Fibroblast of lung (primary cell): ENCODE measurements around the gene FAM107B. TPM values are rescaled to one million over a fixed set of nuclear protein-coding genes. Genes with fewer than 3 reads are reported as not detected.

Experiments used
- DNase-seq, 2 donors: peaks; one replicate each; pipeline versions ENCODE4 v3.0.0 to v3.0.0-alpha.2; 2010; ENCODE audit warnings: low read depth in 2 of 2
- H2AFZ ChIP-seq: 2 replicates; pipeline ENCODE4 v1.5.1; 2012; ENCODE audit warnings: low read length, control low read depth, inconsistent platforms
- H3K27ac ChIP-seq: 2 replicates; pipeline ENCODE4 v1.5.1; 2011; ENCODE audit warnings: low read length, control low read depth; ENCODE audit not compliant: insufficient read depth
- H3K27me3 ChIP-seq: 2 replicates; pipeline ENCODE4 v1.5.1; 2011; ENCODE audit warnings: mild to moderate bottlenecking, low read length; ENCODE audit not compliant: control insufficient read depth, insufficient read depth
- H3K36me3 ChIP-seq: 2 replicates; pipeline ENCODE4 v1.5.1; 2011; ENCODE audit warnings: low read length; ENCODE audit not compliant: control insufficient read depth, insufficient read depth
- H3K4me1 ChIP-seq: 2 replicates; pipeline ENCODE4 v1.5.1; 2011; ENCODE audit warnings: low read length; ENCODE audit not compliant: control insufficient read depth, insufficient read depth; ENCODE audit errors: extremely low read depth
- H3K4me2 ChIP-seq: 2 replicates; pipeline ENCODE4 v1.5.1; 2011; ENCODE audit warnings: low read length, control low read depth; ENCODE audit not compliant: insufficient read depth; ENCODE audit errors: extremely low read depth
- H3K4me3 ChIP-seq, 4 experiments: fragments of 200-600 bp in 1 of 4; sonication (generic) in 1 of 4; replicated peaks in 1 of 4; 2 replicates each; pipeline ENCODE4 v1.5.1; 2011 to 2016; ENCODE audit warnings: low read length in 4 of 4, low read depth in 3 of 4, mild to moderate bottlenecking in 3 of 4, control low read depth in 2 of 4, inconsistent platforms in 1 of 4, mixed read lengths in 1 of 4; ENCODE audit not compliant: insufficient read depth in 1 of 4; ENCODE audit errors: control extremely low read depth in 1 of 4
- H3K79me2 ChIP-seq: 2 replicates; pipeline ENCODE4 v1.5.1; 2012; ENCODE audit warnings: mild to moderate bottlenecking, low read length, inconsistent platforms; ENCODE audit not compliant: control insufficient read depth, insufficient read depth
- H3K9ac ChIP-seq: 2 replicates; pipeline ENCODE4 v1.5.1; 2011; ENCODE audit warnings: mild to moderate bottlenecking, low read length, control low read depth; ENCODE audit not compliant: insufficient read depth
- H3K9me3 ChIP-seq: 2 replicates; pipeline ENCODE4 v1.5.1; 2012; ENCODE audit warnings: low read depth, low read length; ENCODE audit not compliant: control insufficient read depth, insufficient read depth
- H4K20me1 ChIP-seq: 2 replicates; pipeline ENCODE4 v1.5.1; 2011; ENCODE audit warnings: low read length; ENCODE audit not compliant: control insufficient read depth, insufficient read depth; ENCODE audit errors: extremely low read depth
- CTCF ChIP-seq, 2 donors: IDR thresholded peaks in 1 of 2; conservative IDR thresholded peaks in 1 of 2; 1 replicate in 1 of 2; 2 replicates in 1 of 2; pipeline ENCODE4 v1.5.1; 2011 to 2012; ENCODE audit warnings: low read length in 2 of 2, control low read depth in 1 of 2, inconsistent platforms in 1 of 2, low read depth in 1 of 2, mild to moderate bottlenecking in 1 of 2
- EZH2 ChIP-seq: IDR thresholded peaks from 2 replicates; pipeline ENCODE4 v1.5.1; 2012; ENCODE audit warnings: low read length, control low read depth, mild to moderate bottlenecking; ENCODE audit errors: missing control alignments
- polyA plus RNA-seq, 2 donors: library from polyadenylated mRNA; depleted of rRNA in 1 of 2; stranded (reverse) in 1 of 2; unstranded in 1 of 2; fragments of >200 nt; gene quantifications; 2 replicates each; pipeline ENCODE4 v1.2.1, GENCODE V29; 2011 to 2012; ENCODE audit warnings: missing spikeins in 1 of 2
- total RNA-seq: library from RNA; depleted of rRNA; stranded (reverse); fragments of >200 nt; gene quantifications from 2 replicates; pipeline ENCODE4 v1.2.1, GENCODE V29; 2014

Gene FAM107B
- total and polyA plus RNA-seq, 2 donors (not counting 1 experiment from before 2014, with no cell fraction given), result 29.0 to 36.0 TPM

GRCh38 chr10:14705548-14706230 is 69.0 kb downstream of the FAM107B start:
- Histone ChIP-seq H3K79me2 (no peaks in the 10 kb centered on the region), H4K20me1 (no peaks in the 10 kb centered on the region), H3K4me2 (no peak overlapping the region), H3K4me3 (no peak overlapping the region), H3K9me3 (no peaks in the 10 kb centered on the region), H3K27ac (no peak overlapping the region), H3K36me3 (no peaks in the 10 kb centered on the region), H2AFZ (no peak overlapping the region), H3K9ac (no peak overlapping the region), H3K4me1 (no peaks in the 10 kb centered on the region), H3K27me3 (no peaks in the 10 kb centered on the region)
- no peak for TF ChIP-seq CTCF (conservative IDR thresholded peaks at IDR 0.05 in 1 of 2, IDR thresholded peaks at IDR 0.05 in 1 of 2; ENCODE audit: low read depth in 1 of 2, low read length in 2 of 2)
- no peak for TF ChIP-seq EZH2
- no peak for DNase-seq

GRCh38 chr10:14703631-14704001 is 71.1 kb downstream of the FAM107B start:
- Histone ChIP-seq H3K27ac (no peak overlapping the region), H3K9me3 (no peaks in the 10 kb centered on the region), H3K36me3 (no peaks in the 10 kb centered on the region), H3K4me1 (peaks cover 4% of the 10 kb centered on the region), H3K79me2 (no peaks in the 10 kb centered on the region), H4K20me1 (no peaks in the 10 kb centered on the region), H3K4me3 (no peak overlapping the region), H2AFZ (no peak overlapping the region), H3K9ac (no peak overlapping the region), H3K4me2 (no peak overlapping the region), H3K27me3 (no peaks in the 10 kb centered on the region)
- DNase-seq, result no peak
- TF ChIP-seq EZH2, result no peak
- TF ChIP-seq CTCF (conservative IDR thresholded peaks at IDR 0.05 in 1 of 2, IDR thresholded peaks at IDR 0.05 in 1 of 2; ENCODE audit: low read depth in 1 of 2, low read length in 2 of 2), result no peak

- Histone ChIP-seq H3K27ac (no peak overlapping the region), H3K9ac (no peak overlapping the region), H3K36me3 (no peaks in the 10 kb centered on the region), H3K79me2 (no peaks in the 10 kb centered on the region), H3K27me3 (no peaks in the 10 kb centered on the region), H3K4me2 (no peak overlapping the region), H3K4me1 (peaks cover 5% of the 10 kb centered on the region), H4K20me1 (no peaks in the 10 kb centered on the region), H2AFZ (no peak overlapping the region), H3K9me3 (no peaks in the 10 kb centered on the region), H3K4me3 (no peak overlapping the region)
- no peak for DNase-seq
- no peak for TF ChIP-seq EZH2
- TF ChIP-seq CTCF (conservative IDR thresholded peaks at IDR 0.05 in 1 of 2, IDR thresholded peaks at IDR 0.05 in 1 of 2; ENCODE audit: low read depth in 1 of 2, low read length in 2 of 2), result no peak
Measured at GRCh38 chr10:14701466-14701865, 73.2 kb downstream of the FAM107B start.
